ENCODE data around the gene C3orf22.
"Not testable (repeated sequence)": the region's sequence is repeated elsewhere in the genome, so short reads cannot be mapped to it uniquely, and the experiment has no call there.

The C3orf22 gene

GRCh38 chr3:126542340-126543241, 16.1 kb downstream of the C3orf22 start:
- no peak for DNase-seq

GRCh38 chr3:126541628-126542339, 16.9 kb downstream of the C3orf22 start:
- DNase-seq: no peak

- DNase-seq: no peak
Observed at GRCh38 chr3:126540951-126541627, 17.6 kb downstream of the C3orf22 start.

- no peak for DNase-seq
Observed at GRCh38 chr3:126540342-126540849, 18.3 kb downstream of the C3orf22 start.

- DNase-seq: no peak
Observed at GRCh38 chr3:126539558-126540250, 19.0 kb downstream of the C3orf22 start.

GRCh38 chr3:126538966-126539365, 19.8 kb downstream of the C3orf22 start:
- no peak for DNase-seq

GRCh38 chr3:126538316-126538715, 20.4 kb downstream of the C3orf22 start:
- DNase-seq: no peak

- DNase-seq: no peak
Observed at GRCh38 chr3:126537730-126538281, 20.9 kb downstream of the C3orf22 start.

- no peak for DNase-seq
Observed at GRCh38 chr3:126537116-126537729, 21.5 kb downstream of the C3orf22 start.

- no peak for DNase-seq
Observed at GRCh38 chr3:126536126-126536525, 22.6 kb downstream of the C3orf22 start.

- no peak for DNase-seq
Observed at GRCh38 chr3:126535636-126536035, 23.1 kb downstream of the C3orf22 start.

GRCh38 chr3:126534716-126535115, 24.0 kb downstream of the C3orf22 start:
- not testable (repeated sequence) for DNase-seq

- DNase-seq: no peak
Observed at GRCh38 chr3:126533506-126533905, 25.2 kb downstream of the C3orf22 start.

GRCh38 chr3:126531051-126531330, 27.7 kb downstream of the C3orf22 start:
- no peak for DNase-seq

GRCh38 chr3:126530171-126531050, 28.3 kb downstream of the C3orf22 start:
- no peak for DNase-seq

GRCh38 chr3:126529585-126530170, 29.1 kb downstream of the C3orf22 start:
- DNase-seq: no peak

- no peak for DNase-seq
Observed at GRCh38 chr3:126528800-126529541, 29.8 kb downstream of the C3orf22 start.

GRCh38 chr3:126528419-126528799, 30.3 kb downstream of the C3orf22 start:
- DNase-seq: no peak

- DNase-seq: no peak
Observed at GRCh38 chr3:126527455-126528211, 31.1 kb downstream of the C3orf22 start.
